Activated CD4-positive, alpha-beta T cell treated with anti-CD3 and anti-CD28 coated beads, Interleukin-2, amount 50 U/mL, for 24 hours (primary cell): ENCODE measurements around the gene KCNG4.
"Not testable (repeated sequence)": the region's sequence is repeated elsewhere in the genome, so short reads cannot be mapped to it uniquely, and the experiment has no call there.

Experiments used
- DNase-seq, 2 donors: peaks; one replicate each; pipeline ENCODE4 v3.0.0-alpha.2; 2020; ENCODE audit warnings: low read depth in 1 of 2, low spot score in 1 of 2

KCNG4 gene

GRCh38 chr16:84207251-84207650 is 32.6 kb downstream of the KCNG4 start:
- DNase-seq = no peak

GRCh38 chr16:84205976-84206691 is 33.7 kb downstream of the KCNG4 start:
- DNase-seq = no peak

DNA sequence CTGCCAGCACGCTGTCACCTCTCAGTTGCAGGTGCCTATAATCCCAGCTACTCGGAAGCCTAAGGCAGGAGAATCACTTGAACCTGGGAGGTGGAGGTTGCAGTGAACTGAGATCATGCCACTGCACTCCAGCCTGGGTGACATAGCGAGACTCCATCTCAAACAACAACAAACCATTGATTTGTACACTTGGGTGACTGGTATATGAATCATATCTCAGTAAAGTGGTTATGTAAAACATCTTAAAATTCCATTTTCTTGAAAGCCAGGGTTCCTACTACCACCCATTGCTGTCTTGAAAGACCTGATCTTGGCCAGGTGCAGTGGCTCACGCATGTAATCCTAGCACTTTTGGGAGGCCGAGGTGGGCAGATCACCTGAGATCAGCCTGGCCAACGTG is 34.7 kb downstream of the KCNG4 start:
- not testable (repeated sequence) for DNase-seq

DNA sequence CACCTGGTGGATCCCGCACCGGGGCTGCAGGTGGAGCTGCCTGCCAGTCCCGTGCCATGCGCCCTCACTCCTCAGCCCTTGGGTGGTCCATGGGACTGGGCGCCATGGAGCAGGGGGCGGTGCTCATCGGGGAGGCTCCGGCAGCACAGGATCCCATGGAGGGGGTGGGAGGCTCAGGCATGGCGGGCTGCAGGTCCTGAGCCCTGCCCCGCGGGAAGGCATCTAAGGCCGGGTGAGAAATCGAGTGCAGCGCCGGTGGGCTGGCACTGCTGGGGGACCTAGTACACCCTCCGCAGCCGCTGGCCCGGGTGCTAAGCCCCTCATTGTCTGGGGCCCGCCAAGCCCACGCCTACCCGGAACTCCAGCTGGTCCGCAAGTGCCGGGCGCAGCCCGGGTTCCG is 35.3 kb downstream of the KCNG4 start:
- DNase-seq = not testable (repeated sequence)

- no peak for DNase-seq
Observed at GRCh38 chr16:84199861-84200260, 40.0 kb downstream of the KCNG4 start.

- DNase-seq = no peak
Observed at GRCh38 chr16:84199097-84199496, 40.7 kb downstream of the KCNG4 start.

DNA sequence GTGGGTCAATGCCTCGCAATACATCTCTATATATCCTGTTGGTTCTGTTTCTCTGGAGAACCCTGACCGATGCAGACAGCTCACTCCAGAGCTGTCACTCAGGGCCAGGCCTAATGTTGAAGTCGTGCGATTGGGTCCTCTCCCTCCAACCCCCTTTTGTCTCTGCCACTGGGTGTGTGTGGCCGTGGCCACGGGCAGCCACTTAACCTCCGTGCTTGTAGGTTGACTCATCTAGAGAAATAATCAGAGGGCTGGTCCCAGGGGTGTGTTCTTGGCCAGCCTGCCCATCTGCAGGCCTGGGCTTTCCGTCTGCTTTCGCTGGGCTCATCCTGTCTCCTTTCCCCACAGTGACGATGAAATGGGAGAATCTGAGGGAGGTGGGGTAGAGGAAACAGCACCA is 41.4 kb downstream of the KCNG4 start:
- DNase-seq = no peak

GRCh38 chr16:84197466-84198128 is 42.2 kb downstream of the KCNG4 start:
- DNase-seq = no peak

- DNase-seq = no peak
Observed at GRCh38 chr16:84196727-84197394, 43.0 kb downstream of the KCNG4 start.

GRCh38 chr16:84196101-84196500 is 43.7 kb downstream of the KCNG4 start:
- no peak for DNase-seq

GRCh38 chr16:84195201-84196093 is 44.4 kb downstream of the KCNG4 start:
- no peak for DNase-seq

- DNase-seq = no peak
Observed at GRCh38 chr16:84194470-84195200, 45.2 kb downstream of the KCNG4 start.

DNA sequence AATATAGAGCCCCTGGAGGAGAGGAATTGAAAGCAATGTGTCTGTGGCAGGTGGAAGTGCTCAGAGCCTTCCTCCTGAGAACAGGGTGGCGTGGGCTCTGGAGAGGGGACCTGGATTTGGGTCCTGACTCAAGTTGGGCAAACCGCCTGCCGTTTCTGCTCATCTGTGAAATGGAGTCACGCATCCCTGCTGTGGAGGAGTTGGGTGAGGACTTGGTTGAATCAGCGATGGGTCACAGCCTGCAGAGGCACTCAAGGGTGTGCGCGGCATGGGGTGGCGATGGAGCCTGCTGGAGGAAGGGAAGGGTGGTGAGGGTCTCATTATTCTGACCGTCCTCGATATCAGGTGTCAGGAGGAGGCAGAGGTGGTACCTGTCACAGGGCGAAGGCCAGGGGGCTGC is 45.8 kb downstream of the KCNG4 start:
- no peak for DNase-seq

- DNase-seq = no peak
Observed at GRCh38 chr16:84193480-84193879, 46.3 kb downstream of the KCNG4 start.

DNA sequence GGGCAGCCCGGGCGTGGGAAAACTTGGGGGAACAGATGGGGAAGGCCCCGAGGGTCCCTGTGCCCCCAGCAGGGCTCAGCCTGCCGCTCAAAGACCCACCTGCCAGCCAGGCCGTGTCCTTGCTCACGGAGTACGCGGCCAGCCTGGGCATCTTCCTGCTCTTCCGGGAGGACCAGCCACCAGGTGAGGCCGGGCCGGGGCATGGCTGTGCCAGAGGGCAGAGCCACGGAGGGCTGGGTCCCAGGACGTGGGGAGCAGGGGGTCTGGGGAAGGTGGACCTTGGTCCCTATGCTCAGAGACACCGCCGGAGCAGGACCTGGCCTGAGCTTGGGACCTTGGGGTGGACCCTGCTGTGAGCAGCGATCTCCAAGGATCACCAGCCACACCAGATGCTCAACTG is 48.3 kb downstream of the KCNG4 start:
- DNase-seq = no peak

GRCh38 chr16:84190731-84191388 is 49.0 kb downstream of the KCNG4 start, which contains the start of gene ADAD2:
Gene ADAD2 (plus strand): TSS chr16:84191157. CDS start chr16:84191231, 74 bp downstream.
- DNase-seq = no peak

DNA sequence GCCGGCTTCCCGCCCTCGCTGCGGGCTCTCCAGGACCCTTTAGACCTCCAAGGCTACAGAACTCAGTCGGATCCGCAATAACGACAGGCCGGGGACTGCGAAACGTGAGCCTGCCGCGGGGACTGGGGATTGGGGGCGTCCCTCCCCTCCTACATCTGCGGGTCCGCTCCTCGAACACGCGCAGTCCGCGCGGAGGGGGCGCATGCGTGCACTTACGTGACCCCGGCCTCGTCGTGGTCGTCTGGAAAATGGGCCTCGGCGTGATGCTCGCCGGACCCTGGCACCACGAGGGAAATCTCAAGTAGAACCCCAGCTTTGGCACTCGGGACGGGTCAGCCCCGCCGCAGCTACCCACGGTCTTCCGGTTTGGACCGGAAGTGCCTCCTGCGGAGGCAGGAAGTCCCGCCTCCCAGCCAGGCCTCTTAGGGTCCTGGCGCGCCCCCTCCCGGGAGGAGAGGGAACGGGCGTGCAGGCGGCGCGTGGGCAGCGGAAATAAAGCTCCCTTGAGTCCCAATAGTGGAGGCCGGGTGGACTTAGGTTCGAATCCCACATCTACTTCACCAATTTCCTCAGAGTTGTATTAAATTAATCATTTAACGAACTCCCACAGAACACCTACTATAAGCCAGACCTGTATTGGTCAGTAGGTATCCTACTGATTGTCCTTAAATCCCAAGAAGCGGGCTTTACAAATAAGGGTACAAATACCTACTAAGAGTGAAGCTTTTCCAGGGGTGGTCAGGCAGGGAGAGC is 53.0 kb downstream of the KCNG4 start, which contains the start of gene TAF1C:
Gene TAF1C, minus strand, starts transcription at position 373 of the 753 bp plus-strand sequence. CDS start 2,069 bp downstream, outside the sequence.
- DNase-seq = peak; percentile 86 to 89

DNA sequence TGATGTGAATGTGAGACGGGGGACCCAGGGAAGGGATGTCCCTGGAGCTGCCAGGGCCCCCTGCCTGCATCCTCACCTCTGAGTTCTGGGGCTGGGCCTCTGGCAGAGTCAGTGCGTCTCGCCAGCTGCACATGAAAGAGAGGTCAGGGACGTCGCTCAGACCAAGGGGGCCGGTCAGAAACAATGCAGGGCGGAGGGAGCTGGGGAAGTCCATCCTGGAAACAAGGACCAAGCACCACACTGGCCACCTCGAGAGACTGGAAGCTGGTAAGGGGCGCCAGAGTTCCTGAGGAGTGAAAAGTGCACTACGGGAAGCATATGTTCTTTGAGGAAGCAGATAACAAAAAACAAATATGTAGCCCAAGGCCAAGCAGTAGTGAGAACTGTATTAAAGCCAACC is 55.0 kb downstream of the KCNG4 start:
- DNase-seq = no peak
